HEK293 (cell line): ENCODE data around the gene CBX7.

ENCODE experiments used
- CTCF ChIA-PET: fragments of 350-600 bp; formaldehyde crosslinking; extraction: SDS; loops from one replicate; lab custom pipeline; 2021; ENCODE audit warnings: antibody characterized with exemption; lab: Yijun Ruan, JAX
- POLR2A ChIA-PET: fragments of 300-600 bp; formaldehyde crosslinking; extraction: SDS; loops from one replicate; lab custom pipeline; 2020; ENCODE audit warnings: antibody characterized with exemption, inconsistent platforms; lab: Yijun Ruan, JAX
- H3K27ac ChIP-seq: fragments of 200-500 bp; sonication (Bioruptor generic); 2 replicates; pipeline ENCODE4 v1.5.1; 2014; ENCODE audit warnings: low read depth, low read length, control low read depth, inconsistent platforms; ENCODE audit errors: extremely low read depth
- H3K36me3 ChIP-seq, 2 experiments: fragments of 200-500 bp in 1 of 2; sonication (Bioruptor generic) in 1 of 2; 1 replicate in 1 of 2; 2 replicates in 1 of 2; pipeline ENCODE4 v1.5.1; 2014 to 2017; ENCODE audit warnings: inconsistent platforms in 2 of 2, low read length in 2 of 2; ENCODE audit not compliant: control insufficient read depth in 2 of 2, insufficient read depth in 1 of 2
- H3K4me1 ChIP-seq: fragments of 200-500 bp; sonication (Bioruptor generic); 2 replicates; pipeline ENCODE4 v1.5.1; 2014; ENCODE audit warnings: mild to moderate bottlenecking, low read length, inconsistent platforms; ENCODE audit not compliant: control insufficient read depth, insufficient read depth
- H3K4me3 ChIP-seq: 2 replicates; pipeline ENCODE4 v1.5.1; 2011; ENCODE audit warnings: low read depth, mild to moderate bottlenecking, control low read depth, low read length, moderate library complexity
- H3K9me3 ChIP-seq: fragments of 200-500 bp; sonication (Bioruptor generic); 2 replicates; pipeline ENCODE4 v1.5.1; 2014; ENCODE audit warnings: low read depth, low read length, inconsistent platforms; ENCODE audit not compliant: control insufficient read depth, insufficient read depth
- HOXC10 ChIP-seq: sonication (generic); formaldehyde crosslinking; IDR thresholded peaks from 2 replicates; pipeline ENCODE4 v1.8.1; 2023; ENCODE audit warnings: mild to moderate bottlenecking, missing genetic modification reagents
- REPIN1 ChIP-seq: fragments of 450-650 bp; formaldehyde crosslinking; IDR thresholded peaks from 2 replicates; pipeline ENCODE4 v1.5.1; 2017; ENCODE audit warnings: missing biosample characterization, missing genetic modification characterization, low read depth
- SALL2 ChIP-seq: fragments of 450-650 bp; formaldehyde crosslinking; IDR thresholded peaks from 2 replicates; pipeline ENCODE4 v1.5.0; 2017; ENCODE audit warnings: missing biosample characterization, mild to moderate bottlenecking, missing genetic modification characterization, borderline replicate concordance
- WT1 ChIP-seq: fragments of 450-650 bp; formaldehyde crosslinking; IDR thresholded peaks from 2 replicates; pipeline ENCODE4 v1.5.1; 2016; ENCODE audit warnings: missing biosample characterization, missing genetic modification characterization
- YY1 ChIP-seq: fragments of 450-650 bp; formaldehyde crosslinking; IDR thresholded peaks from 2 replicates; pipeline ENCODE4 v1.5.1; 2018; ENCODE audit warnings: missing biosample characterization, missing genetic modification characterization
- ZBTB21 ChIP-seq: fragments of 450-650 bp; formaldehyde crosslinking; IDR thresholded peaks from 2 replicates; pipeline ENCODE4 v1.5.1; 2017; ENCODE audit warnings: missing biosample characterization, missing genetic modification characterization
- ZBTB7A ChIP-seq: fragments of 450-650 bp; formaldehyde crosslinking; IDR thresholded peaks from 2 replicates; pipeline ENCODE4 v1.5.1; 2016; ENCODE audit warnings: low read depth, missing biosample characterization, missing genetic modification characterization
- ZNF140 ChIP-seq: fragments of 450-650 bp; formaldehyde crosslinking; IDR thresholded peaks from 2 replicates; pipeline ENCODE4 v1.5.1; 2016; ENCODE audit warnings: missing biosample characterization, missing genetic modification characterization
- ZNF24 ChIP-seq: fragments of 450-650 bp; formaldehyde crosslinking; IDR thresholded peaks from 2 replicates; pipeline ENCODE4 v1.5.1; 2016; ENCODE audit warnings: missing biosample characterization, missing genetic modification characterization
- ZNF324 ChIP-seq: fragments of 450-650 bp; formaldehyde crosslinking; IDR thresholded peaks from 2 replicates; pipeline ENCODE4 v1.5.1; 2016; ENCODE audit warnings: missing biosample characterization, missing genetic modification characterization
- ZNF596 ChIP-seq: fragments of 450-650 bp; IDR thresholded peaks from 2 replicates; pipeline ENCODE4 v1.5.0; 2018; ENCODE audit warnings: missing biosample characterization, mild to moderate bottlenecking, missing genetic modification characterization, moderate library complexity
- ZNF621 ChIP-seq: fragments of 450-650 bp; formaldehyde crosslinking; IDR thresholded peaks from 2 replicates; pipeline ENCODE4 v1.5.1; 2017; ENCODE audit warnings: missing biosample characterization, missing genetic modification characterization
- ZNF830 ChIP-seq: fragments of 450-650 bp; IDR thresholded peaks from 2 replicates; pipeline ENCODE4 v1.5.0; 2018; ENCODE audit warnings: missing biosample characterization, missing genetic modification characterization, low read depth, mild to moderate bottlenecking, moderate library complexity
- TF ChIP-seq, protein P1 (sequence below): fragments of 450-650 bp; formaldehyde crosslinking; IDR thresholded peaks from 2 replicates; pipeline ENCODE4 v1.5.1; 2017; ENCODE audit warnings: missing biosample characterization, missing genetic modification characterization
- TF ChIP-seq, protein P2 (sequence below): sonication (generic); formaldehyde crosslinking; IDR thresholded peaks from 2 replicates; pipeline ENCODE4 v1.8.1; 2022; ENCODE audit warnings: mild to moderate bottlenecking, moderate library complexity, missing genetic modification reagents
- TF ChIP-seq, protein P3 (sequence below): fragments of 450-650 bp; formaldehyde crosslinking; IDR thresholded peaks from 2 replicates; pipeline ENCODE4; 2016; ENCODE audit warnings: missing biosample characterization, missing genetic modification characterization
- TF ChIP-seq, protein P4 (sequence below): fragments of 450-650 bp; formaldehyde crosslinking; IDR thresholded peaks from 2 replicates; pipeline ENCODE4 v1.5.1; 2017; ENCODE audit warnings: missing biosample characterization, mild to moderate bottlenecking, missing genetic modification characterization, moderate library complexity

The CBX7 gene

DNA sequence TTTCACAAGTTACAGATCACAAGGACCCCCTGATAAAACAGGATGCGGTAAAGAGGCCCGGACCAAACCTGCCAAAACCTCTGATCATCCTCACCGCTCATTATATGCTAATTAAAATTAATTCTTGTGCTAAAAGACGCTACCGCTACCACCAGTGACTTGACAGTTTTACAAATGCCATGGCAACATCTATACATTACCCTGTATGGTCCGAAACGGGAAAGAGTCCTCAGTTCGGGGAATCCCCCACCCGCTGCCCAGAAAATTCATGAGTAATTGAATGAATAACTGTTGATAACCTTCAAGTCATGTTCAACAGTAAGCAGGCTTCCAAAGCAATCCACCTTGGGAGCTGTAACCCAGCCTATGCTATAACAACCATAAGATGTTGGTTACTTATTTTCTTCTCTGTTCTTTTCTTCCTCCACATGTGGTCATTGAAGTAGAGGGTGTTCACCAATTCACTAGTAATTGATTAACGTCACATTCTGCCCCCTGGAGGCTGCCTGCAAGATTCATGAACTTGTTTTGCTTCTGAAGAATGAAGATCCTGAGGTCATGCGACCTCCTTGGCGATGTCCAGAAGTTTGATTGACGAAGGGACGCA is 34.8 kb downstream of the CBX7 start:
- POLR2A ChIA-PET: interaction anchor here (0.6 kb wide), 1 partner anchor 117 kb away, joined by 4 read pairs; no protein-coding TSS in a partner anchor
- TF ChIP-seq REPIN1 (tag by site-specific recombination): no peak
- no peak for TF ChIP-seq ZNF324 (tag by site-specific recombination)
- TF ChIP-seq ZBTB21 (tag by site-specific recombination): no peak
- TF ChIP-seq, protein P1, sequence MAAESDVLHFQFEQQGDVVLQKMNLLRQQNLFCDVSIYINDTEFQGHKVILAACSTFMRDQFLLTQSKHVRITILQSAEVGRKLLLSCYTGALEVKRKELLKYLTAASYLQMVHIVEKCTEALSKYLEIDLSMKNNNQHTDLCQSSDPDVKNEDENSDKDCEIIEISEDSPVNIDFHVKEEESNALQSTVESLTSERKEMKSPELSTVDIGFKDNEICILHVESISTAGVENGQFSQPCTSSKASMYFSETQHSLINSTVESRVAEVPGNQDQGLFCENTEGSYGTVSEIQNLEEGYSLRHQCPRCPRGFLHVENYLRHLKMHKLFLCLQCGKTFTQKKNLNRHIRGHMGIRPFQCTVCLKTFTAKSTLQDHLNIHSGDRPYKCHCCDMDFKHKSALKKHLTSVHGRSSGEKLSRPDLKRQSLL (tag by site-specific recombination): no peak
- no peak for TF ChIP-seq ZNF140 (tag by site-specific recombination)
- TF ChIP-seq YY1: no peak
- no peak for TF ChIP-seq WT1 (tag by site-specific recombination)
- TF ChIP-seq, protein P2, sequence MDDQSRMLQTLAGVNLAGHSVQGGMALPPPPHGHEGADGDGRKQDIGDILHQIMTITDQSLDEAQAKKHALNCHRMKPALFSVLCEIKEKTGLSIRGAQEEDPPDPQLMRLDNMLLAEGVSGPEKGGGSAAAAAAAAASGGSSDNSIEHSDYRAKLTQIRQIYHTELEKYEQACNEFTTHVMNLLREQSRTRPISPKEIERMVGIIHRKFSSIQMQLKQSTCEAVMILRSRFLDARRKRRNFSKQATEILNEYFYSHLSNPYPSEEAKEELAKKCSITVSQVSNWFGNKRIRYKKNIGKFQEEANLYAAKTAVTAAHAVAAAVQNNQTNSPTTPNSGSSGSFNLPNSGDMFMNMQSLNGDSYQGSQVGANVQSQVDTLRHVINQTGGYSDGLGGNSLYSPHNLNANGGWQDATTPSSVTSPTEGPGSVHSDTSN: no peak
- Histone ChIP-seq H3K4me3 (no peak overlapping the region), H3K27ac (no peak overlapping the region), H3K9me3 (no peaks in the 10 kb centered on the region), H3K4me1 (no peaks in the 10 kb centered on the region), H3K36me3 (no peaks in the 10 kb centered on the region)
- CTCF ChIA-PET: interaction anchor here (0.6 to 4.5 kb wide), 9 partner anchors 14 to 349 kb away, joined by 3 to 31 read pairs (median 4); no protein-coding TSS in a partner anchor

DNA sequence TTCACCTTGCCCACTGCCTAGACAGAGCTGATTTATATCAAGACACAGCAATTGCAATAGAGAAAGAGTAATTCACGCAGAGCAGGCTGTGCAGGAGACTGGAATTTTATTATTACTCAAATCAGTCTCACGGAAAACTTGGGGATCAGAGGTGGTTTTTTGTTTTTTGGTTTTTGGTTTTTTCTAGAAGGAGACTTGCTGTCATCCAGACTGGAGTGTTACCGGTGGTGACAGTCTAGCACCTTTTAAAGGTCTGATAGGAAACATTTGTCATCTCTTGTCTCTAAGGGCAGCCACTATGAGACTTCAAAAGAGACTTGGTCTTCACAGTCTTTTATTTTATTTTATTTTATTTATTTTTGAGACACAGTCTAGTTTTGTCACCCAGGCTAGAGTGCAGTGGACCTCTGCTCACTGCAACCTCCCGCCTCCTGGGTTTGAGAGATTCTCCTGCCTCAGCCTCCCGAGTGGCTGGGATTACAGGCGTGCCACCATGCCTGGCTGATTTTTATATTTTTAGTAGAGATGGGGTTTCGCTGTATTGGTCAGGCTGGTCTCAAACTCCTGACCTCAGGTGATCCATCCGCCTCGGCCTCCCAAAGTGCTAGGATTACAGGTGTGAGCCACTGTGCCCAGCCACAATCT is 36.4 kb downstream of the CBX7 start:
- no peak for TF ChIP-seq ZNF621
- TF ChIP-seq ZNF24: no peak
- no peak for TF ChIP-seq SALL2 (tag by site-specific recombination)
- no peak for TF ChIP-seq ZBTB7A (tag by site-specific recombination)
- TF ChIP-seq, protein P3, sequence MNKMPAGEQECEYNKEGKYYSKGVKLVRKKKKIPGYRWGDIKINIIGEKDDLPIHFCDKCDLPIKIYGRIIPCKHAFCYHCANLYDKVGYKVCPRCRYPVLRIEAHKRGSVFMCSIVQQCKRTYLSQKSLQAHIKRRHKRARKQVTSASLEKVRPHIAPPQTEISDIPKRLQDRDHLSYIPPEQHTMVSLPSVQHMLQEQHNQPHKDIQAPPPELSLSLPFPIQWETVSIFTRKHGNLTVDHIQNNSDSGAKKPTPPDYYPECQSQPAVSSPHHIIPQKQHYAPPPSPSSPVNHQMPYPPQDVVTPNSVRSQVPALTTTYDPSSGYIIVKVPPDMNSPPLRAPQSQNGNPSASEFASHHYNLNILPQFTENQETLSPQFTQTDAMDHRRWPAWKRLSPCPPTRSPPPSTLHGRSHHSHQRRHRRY (tag by site-specific recombination): no peak
- TF ChIP-seq, protein P4, sequence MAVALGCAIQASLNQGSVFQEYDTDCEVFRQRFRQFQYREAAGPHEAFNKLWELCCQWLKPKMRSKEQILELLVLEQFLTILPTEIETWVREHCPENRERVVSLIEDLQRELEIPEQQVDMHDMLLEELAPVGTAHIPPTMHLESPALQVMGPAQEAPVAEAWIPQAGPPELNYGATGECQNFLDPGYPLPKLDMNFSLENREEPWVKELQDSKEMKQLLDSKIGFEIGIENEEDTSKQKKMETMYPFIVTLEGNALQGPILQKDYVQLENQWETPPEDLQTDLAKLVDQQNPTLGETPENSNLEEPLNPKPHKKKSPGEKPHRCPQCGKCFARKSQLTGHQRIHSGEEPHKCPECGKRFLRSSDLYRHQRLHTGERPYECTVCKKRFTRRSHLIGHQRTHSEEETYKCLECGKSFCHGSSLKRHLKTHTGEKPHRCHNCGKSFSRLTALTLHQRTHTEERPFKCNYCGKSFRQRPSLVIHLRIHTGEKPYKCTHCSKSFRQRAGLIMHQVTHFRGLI: no peak
- TF ChIP-seq HOXC10: no peak
- no peak for TF ChIP-seq ZNF596 (tag by site-specific recombination)
- TF ChIP-seq ZNF830 (tag by site-specific recombination): no peak
- TF ChIP-seq, all 188 proteins: peak for 0
- ChIA-PET CTCF (interaction anchor here (0.6 kb wide), 1 partner anchor 142 kb away, joined by 3 read pairs; no protein-coding TSS in a partner anchor), POLR2A (no interaction called here)

More for the DNA sequence above, 36.4 kb downstream of the CBX7 start:
- H3K4me3 ChIP-seq: no peak overlapping the region
- no peaks in the 10 kb centered on the region for H3K36me3 ChIP-seq
- no peak overlapping the region for H3K27ac ChIP-seq
- no peaks in the 10 kb centered on the region for H3K4me1 ChIP-seq
- no peaks in the 10 kb centered on the region for H3K9me3 ChIP-seq
